Fibroblast of lung (primary cell): Measurements from ENCODE around the gene AXL. TPM values are rescaled to one million over a fixed set of nuclear protein-coding genes. Genes with fewer than 3 reads are reported as not detected.

Source experiments
- DNase-seq, 2 donors: peaks; one replicate each; pipeline versions ENCODE4 v3.0.0 to v3.0.0-alpha.2; 2010; ENCODE audit warnings: low read depth in 2 of 2
- H2AFZ ChIP-seq: 2 replicates; pipeline ENCODE4 v1.5.1; 2012; ENCODE audit warnings: low read length, control low read depth, inconsistent platforms
- H3K27ac ChIP-seq: 2 replicates; pipeline ENCODE4 v1.5.1; 2011; ENCODE audit warnings: low read length, control low read depth; ENCODE audit not compliant: insufficient read depth
- H3K27me3 ChIP-seq: 2 replicates; pipeline ENCODE4 v1.5.1; 2011; ENCODE audit warnings: mild to moderate bottlenecking, low read length; ENCODE audit not compliant: control insufficient read depth, insufficient read depth
- H3K36me3 ChIP-seq: 2 replicates; pipeline ENCODE4 v1.5.1; 2011; ENCODE audit warnings: low read length; ENCODE audit not compliant: control insufficient read depth, insufficient read depth
- H3K4me1 ChIP-seq: 2 replicates; pipeline ENCODE4 v1.5.1; 2011; ENCODE audit warnings: low read length; ENCODE audit not compliant: control insufficient read depth, insufficient read depth; ENCODE audit errors: extremely low read depth
- H3K4me2 ChIP-seq: 2 replicates; pipeline ENCODE4 v1.5.1; 2011; ENCODE audit warnings: low read length, control low read depth; ENCODE audit not compliant: insufficient read depth; ENCODE audit errors: extremely low read depth
- H3K4me3 ChIP-seq, 4 experiments: fragments of 200-600 bp in 1 of 4; sonication (generic) in 1 of 4; replicated peaks in 1 of 4; 2 replicates each; pipeline ENCODE4 v1.5.1; 2011 to 2016; ENCODE audit warnings: low read length in 4 of 4, low read depth in 3 of 4, mild to moderate bottlenecking in 3 of 4, control low read depth in 2 of 4, inconsistent platforms in 1 of 4, mixed read lengths in 1 of 4; ENCODE audit not compliant: insufficient read depth in 1 of 4; ENCODE audit errors: control extremely low read depth in 1 of 4
- H3K79me2 ChIP-seq: 2 replicates; pipeline ENCODE4 v1.5.1; 2012; ENCODE audit warnings: mild to moderate bottlenecking, low read length, inconsistent platforms; ENCODE audit not compliant: control insufficient read depth, insufficient read depth
- H3K9ac ChIP-seq: 2 replicates; pipeline ENCODE4 v1.5.1; 2011; ENCODE audit warnings: mild to moderate bottlenecking, low read length, control low read depth; ENCODE audit not compliant: insufficient read depth
- H3K9me3 ChIP-seq: 2 replicates; pipeline ENCODE4 v1.5.1; 2012; ENCODE audit warnings: low read depth, low read length; ENCODE audit not compliant: control insufficient read depth, insufficient read depth
- H4K20me1 ChIP-seq: 2 replicates; pipeline ENCODE4 v1.5.1; 2011; ENCODE audit warnings: low read length; ENCODE audit not compliant: control insufficient read depth, insufficient read depth; ENCODE audit errors: extremely low read depth
- EZH2 ChIP-seq: IDR thresholded peaks from 2 replicates; pipeline ENCODE4 v1.5.1; 2012; ENCODE audit warnings: low read length, control low read depth, mild to moderate bottlenecking; ENCODE audit errors: missing control alignments
- polyA plus RNA-seq, 2 donors: library from polyadenylated mRNA; depleted of rRNA in 1 of 2; stranded (reverse) in 1 of 2; unstranded in 1 of 2; fragments of >200 nt; gene quantifications; 2 replicates each; pipeline ENCODE4 v1.2.1, GENCODE V29; 2011 to 2012; ENCODE audit warnings: missing spikeins in 1 of 2
- total RNA-seq: library from RNA; depleted of rRNA; stranded (reverse); fragments of >200 nt; gene quantifications from 2 replicates; pipeline ENCODE4 v1.2.1, GENCODE V29; 2014
- TF ChIP-seq, protein P1 (sequence below), 2 donors: IDR thresholded peaks in 1 of 2; conservative IDR thresholded peaks in 1 of 2; 1 replicate in 1 of 2; 2 replicates in 1 of 2; pipeline ENCODE4 v1.5.1; 2011 to 2012; ENCODE audit warnings: low read length in 2 of 2, control low read depth in 1 of 2, inconsistent platforms in 1 of 2, low read depth in 1 of 2, mild to moderate bottlenecking in 1 of 2

AXL gene
- total and polyA plus RNA-seq, 2 donors (not counting 1 experiment from before 2014, with no cell fraction given), result 223 to 319 TPM

DNA sequence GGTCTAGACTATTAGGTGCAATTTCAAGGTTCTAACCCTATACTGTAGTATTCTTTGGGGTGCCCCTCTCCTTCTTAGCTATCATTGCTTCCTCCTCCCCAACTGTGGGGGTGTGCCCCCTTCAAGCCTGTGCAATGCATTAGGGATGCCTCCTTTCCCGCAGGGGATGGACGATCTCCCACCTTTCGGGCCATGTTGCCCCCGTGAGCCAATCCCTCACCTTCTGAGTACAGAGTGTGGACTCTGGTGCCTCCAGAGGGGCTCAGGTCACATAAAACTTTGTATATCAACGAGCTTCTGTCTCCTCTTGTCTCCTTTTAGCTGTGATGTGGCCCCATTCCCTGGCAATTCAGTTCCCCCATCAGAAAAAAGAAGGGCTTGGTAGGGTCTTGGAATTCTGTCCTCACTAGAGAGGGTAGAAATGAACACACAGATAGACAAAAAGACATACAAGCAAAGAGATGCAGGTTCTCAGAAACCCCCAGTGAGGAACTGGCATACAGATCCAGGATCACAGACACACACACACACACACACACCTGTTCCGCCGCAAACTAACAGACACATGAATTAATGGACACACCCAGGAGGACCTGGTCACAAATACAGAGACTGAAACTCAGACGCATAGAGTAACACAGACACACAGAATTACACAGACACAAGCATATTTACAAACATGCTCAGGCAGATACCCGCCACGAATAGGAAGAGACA is 42.6 kb downstream of the AXL start:
- H3K27me3 ChIP-seq, result no peaks in the 10 kb centered on the region
- no peak overlapping the region for H2AFZ ChIP-seq
- peaks cover 25% of the 10 kb centered on the region for H3K36me3 ChIP-seq

DNA sequence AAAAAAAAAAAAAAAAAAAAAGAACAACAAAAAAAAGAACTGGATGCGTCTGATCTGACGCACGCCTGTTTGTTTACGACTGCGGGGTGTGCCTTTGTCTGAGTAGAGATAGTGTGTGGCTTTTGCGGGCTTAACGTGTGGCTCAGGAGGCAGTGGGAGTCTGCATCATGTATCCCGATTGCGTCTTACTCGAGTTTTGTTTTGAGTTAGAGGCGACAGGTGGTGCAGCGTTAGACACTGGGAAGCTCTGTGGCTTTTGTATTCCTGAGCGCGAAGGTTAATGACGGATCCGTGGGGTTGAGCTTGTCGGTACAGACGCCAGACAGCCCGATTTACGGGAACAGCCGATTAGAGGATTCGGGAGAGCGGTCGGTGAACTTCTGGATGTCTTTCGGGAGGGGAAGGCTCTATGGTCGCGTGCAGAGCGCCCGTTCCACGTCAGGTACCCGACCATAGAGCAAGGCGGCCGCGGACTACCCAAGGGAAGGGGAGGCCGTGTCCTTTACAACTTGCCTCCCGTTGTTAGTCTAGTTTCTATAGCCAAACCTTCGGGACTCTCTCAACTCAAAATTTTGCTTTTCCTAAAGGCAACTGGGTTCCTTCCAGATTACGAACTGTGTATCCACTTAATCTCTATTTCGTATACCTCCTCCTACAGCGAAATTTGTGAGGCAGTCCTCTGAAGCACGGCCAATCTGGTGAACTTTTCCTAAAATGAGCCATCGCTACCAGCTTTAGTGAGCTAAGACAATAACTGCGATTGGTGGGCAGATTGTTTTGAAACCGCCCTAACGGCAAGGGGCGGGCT is 44.2 kb downstream of the AXL start:
- Histone ChIP-seq H2AFZ (no peak overlapping the region), H3K4me3 (peak overlapping the region; percentile 45 to 95 (median 68)), H4K20me1 (no peaks in the 10 kb centered on the region), H3K79me2 (peaks cover 40% of the 10 kb centered on the region), H3K9me3 (no peaks in the 10 kb centered on the region), H3K4me1 (peaks cover 15% of the 10 kb centered on the region), H3K9ac (peak overlapping the region; percentile 71), H3K4me2 (peak overlapping the region; percentile 95), H3K27ac (peak overlapping the region; percentile 93), H3K27me3 (no peaks in the 10 kb centered on the region), H3K36me3 (peaks cover 16% of the 10 kb centered on the region)
- TF ChIP-seq, protein P1, sequence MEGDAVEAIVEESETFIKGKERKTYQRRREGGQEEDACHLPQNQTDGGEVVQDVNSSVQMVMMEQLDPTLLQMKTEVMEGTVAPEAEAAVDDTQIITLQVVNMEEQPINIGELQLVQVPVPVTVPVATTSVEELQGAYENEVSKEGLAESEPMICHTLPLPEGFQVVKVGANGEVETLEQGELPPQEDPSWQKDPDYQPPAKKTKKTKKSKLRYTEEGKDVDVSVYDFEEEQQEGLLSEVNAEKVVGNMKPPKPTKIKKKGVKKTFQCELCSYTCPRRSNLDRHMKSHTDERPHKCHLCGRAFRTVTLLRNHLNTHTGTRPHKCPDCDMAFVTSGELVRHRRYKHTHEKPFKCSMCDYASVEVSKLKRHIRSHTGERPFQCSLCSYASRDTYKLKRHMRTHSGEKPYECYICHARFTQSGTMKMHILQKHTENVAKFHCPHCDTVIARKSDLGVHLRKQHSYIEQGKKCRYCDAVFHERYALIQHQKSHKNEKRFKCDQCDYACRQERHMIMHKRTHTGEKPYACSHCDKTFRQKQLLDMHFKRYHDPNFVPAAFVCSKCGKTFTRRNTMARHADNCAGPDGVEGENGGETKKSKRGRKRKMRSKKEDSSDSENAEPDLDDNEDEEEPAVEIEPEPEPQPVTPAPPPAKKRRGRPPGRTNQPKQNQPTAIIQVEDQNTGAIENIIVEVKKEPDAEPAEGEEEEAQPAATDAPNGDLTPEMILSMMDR (conservative IDR thresholded peaks at IDR 0.05 in 1 of 2, IDR thresholded peaks at IDR 0.05 in 1 of 2; ENCODE audit: low read depth in 1 of 2, low read length in 2 of 2), result no peak
- no peak for TF ChIP-seq EZH2
- peak; percentile 74 to 81 for DNase-seq

More for the DNA sequence above, 42.6 kb downstream of the AXL start:
- Histone ChIP-seq H3K79me2 (peaks cover 23% of the 10 kb centered on the region), H3K9me3 (no peaks in the 10 kb centered on the region), H3K4me2 (peak overlapping the region; percentile 94), H3K4me1 (peaks cover 10% of the 10 kb centered on the region), H4K20me1 (no peaks in the 10 kb centered on the region), H3K9ac (peak overlapping the region; percentile 55), H3K4me3 (peak overlapping the region; percentile 42 to 95 (median 64)), H3K27ac (peak overlapping the region; percentile 75)
- DNase-seq, result peak in 1 of 2 donors; percentile 27
- TF ChIP-seq, protein P1 (conservative IDR thresholded peaks at IDR 0.05 in 1 of 2, IDR thresholded peaks at IDR 0.05 in 1 of 2; ENCODE audit: low read depth in 1 of 2, low read length in 2 of 2), result no peak
- no peak for TF ChIP-seq EZH2

DNA sequence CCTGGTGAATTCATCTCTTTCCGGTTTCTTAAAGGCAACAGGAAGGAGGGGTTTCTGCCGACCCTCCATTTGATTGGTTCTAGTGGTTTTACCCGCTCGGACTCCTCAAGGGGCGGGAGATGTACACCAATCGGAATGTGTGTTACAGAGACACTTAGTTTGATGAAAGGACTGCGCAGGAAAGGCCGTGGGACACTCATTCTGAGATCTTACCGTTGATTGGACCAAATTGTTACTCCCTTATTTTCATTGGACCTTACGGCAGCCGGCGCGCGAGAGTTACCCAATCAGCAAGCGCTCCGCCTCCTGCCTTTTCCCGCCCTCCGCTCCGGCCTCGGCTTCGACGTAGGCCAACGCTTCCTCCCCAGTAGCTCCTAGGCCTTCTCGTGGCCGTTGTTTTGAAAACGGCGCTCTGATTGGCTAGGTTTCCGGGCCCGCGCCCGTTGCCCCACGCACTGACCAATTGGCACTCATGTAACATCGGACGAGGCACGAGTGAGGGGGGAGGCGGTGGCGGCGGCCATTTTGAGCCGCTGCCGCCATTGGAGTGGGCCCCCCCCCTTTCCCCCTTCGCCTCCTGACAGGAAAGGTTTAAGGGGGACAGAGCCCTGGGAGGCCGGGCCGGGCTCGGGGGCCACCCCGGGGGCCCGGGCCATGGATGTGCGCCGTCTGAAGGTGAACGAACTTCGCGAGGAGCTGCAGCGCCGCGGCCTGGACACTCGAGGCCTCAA is 45.0 kb downstream of the AXL start, which contains the start of gene HNRNPUL1:
Gene HNRNPUL1, plus strand, starts transcription at position 523 of the 731 bp plus-strand sequence. Its CDS starts 132 bp downstream, at position 655.
- peaks cover 13% of the 10 kb centered on the region for H3K36me3 ChIP-seq
- peak within 1 kb of the TSS; percentile 82 to 95 (median 94) for H3K4me3 ChIP-seq
- peaks cover 42% of the 10 kb centered on the region for H3K79me2 ChIP-seq
- peak; percentile 100 for DNase-seq
- peak within 1 kb of the TSS; percentile 99 for H3K9ac ChIP-seq
- H3K27me3 ChIP-seq, result no peaks in the 10 kb centered on the region
- peak within 1 kb of the TSS; percentile 96 for H3K27ac ChIP-seq
- no peaks in the 10 kb centered on the region for H3K9me3 ChIP-seq
- no peak for TF ChIP-seq EZH2
- TF ChIP-seq, protein P1 (conservative IDR thresholded peaks at IDR 0.05 in 1 of 2, IDR thresholded peaks at IDR 0.05 in 1 of 2; ENCODE audit: low read depth in 1 of 2, low read length in 2 of 2), result peak in 1 of 2 donors; percentile 12
- no peak within 1 kb of the TSS for H2AFZ ChIP-seq
- no peaks in the 10 kb centered on the region for H4K20me1 ChIP-seq
- peak within 1 kb of the TSS; percentile 95 for H3K4me2 ChIP-seq
- H3K4me1 ChIP-seq, result peaks cover 15% of the 10 kb centered on the region
